NB4 (cell line): ENCODE data around the gene PRX.

ENCODE experiments used
- DNase-seq: peaks from one replicate; pipeline ENCODE4 v3.0.0; 2010; ENCODE audit warnings: low read depth
- H3K4me3 ChIP-seq: one replicate; pipeline ENCODE4 v1.5.1; 2011; ENCODE audit warnings: mild to moderate bottlenecking, low read depth, low read length, moderate library complexity
- CTCF ChIP-seq: IDR thresholded peaks from one replicate; pipeline ENCODE4 v1.5.1; 2012; ENCODE audit warnings: low read depth, low read length
- MAX ChIP-seq: IDR thresholded peaks from 2 replicates; pipeline ENCODE4 v1.6.1; 2011; ENCODE audit warnings: low read depth, low read length
- MYC ChIP-seq: IDR thresholded peaks from 2 replicates; pipeline ENCODE4 v1.6.1; 2011; ENCODE audit warnings: low read depth, low read length
- POLR2A ChIP-seq: IDR thresholded peaks from 2 replicates; pipeline ENCODE4 v1.6.1; 2011; ENCODE audit warnings: mild to moderate bottlenecking; ENCODE audit not compliant: insufficient read length; ENCODE audit errors: extremely low read depth

The PRX gene

GRCh38 chr19:40348125-40348913 is 64.9 kb downstream of the PRX start, which contains the start of the genes C19orf47 and PLD3:
Gene C19orf47 (minus strand): TSS chr19:40348397. CDS start chr19:40341857, 6,540 bp downstream.
Gene PLD3 (plus strand): TSS chr19:40348695. CDS start chr19:40366484, 17,789 bp downstream.
- DNase-seq: peak; percentile 97
- TF ChIP-seq MAX: peak; percentile 98
- no peak for TF ChIP-seq CTCF
- peak; percentile 41; the same call in 1 of the 2 replicates for TF ChIP-seq MYC
- peak; percentile 48 for TF ChIP-seq POLR2A
- peak within 1 kb of the TSS; percentile 92 for H3K4me3 ChIP-seq

GRCh38 chr19:40344422-40344821 is 68.8 kb downstream of the PRX start:
- DNase-seq: no peak
- H3K4me3 ChIP-seq: no peak overlapping the region
- TF ChIP-seq MAX (no peak), POLR2A (no peak), MYC (no peak), CTCF (no peak)
